ENCODE results near the gene GPR39.

GPR39 gene

GRCh38 chr2:132676999-132677398, 260.4 kb downstream of the GPR39 start:
- H3K27me3 ChIP-seq (ENCODE audit: control insufficient read depth, insufficient read depth, low read length), result peaks cover 15% of the 10 kb centered on the region
- no peaks in the 10 kb centered on the region for H3K4me1 ChIP-seq (ENCODE audit: control insufficient read depth, insufficient read depth, low read length)
- H3K27ac ChIP-seq (ENCODE audit: low read depth, low read length), result no peak overlapping the region

GRCh38 chr2:132677661-132678060, 261.1 kb downstream of the GPR39 start:
- H3K27ac ChIP-seq (ENCODE audit: low read depth, low read length), result no peak overlapping the region
- H3K4me1 ChIP-seq (ENCODE audit: control insufficient read depth, insufficient read depth, low read length), result no peaks in the 10 kb centered on the region
- H3K9me3 ChIP-seq (ENCODE audit: control insufficient read depth, insufficient read depth, low read depth, low read length), result no peaks in the 10 kb centered on the region
- no peaks in the 10 kb centered on the region for H3K36me3 ChIP-seq (ENCODE audit: control insufficient read depth, insufficient read depth, low read length)
- H3K27me3 ChIP-seq (ENCODE audit: control insufficient read depth, insufficient read depth, low read length), result peaks cover 8% of the 10 kb centered on the region
- H3K9ac ChIP-seq (ENCODE audit: low read length), result no peak overlapping the region
- H3K4me3 ChIP-seq (ENCODE audit: low read depth, low read length), result no peak overlapping the region

More at GRCh38 chr2:132676999-132677398, 260.4 kb downstream of the GPR39 start:
- Histone ChIP-seq H3K9ac (ENCODE audit: low read length) (no peak overlapping the region), H3K9me3 (ENCODE audit: control insufficient read depth, insufficient read depth, low read depth, low read length) (no peaks in the 10 kb centered on the region), H3K4me3 (ENCODE audit: low read depth, low read length) (no peak overlapping the region), H3K36me3 (ENCODE audit: control insufficient read depth, insufficient read depth, low read length) (no peaks in the 10 kb centered on the region)

- no peaks in the 10 kb centered on the region for H3K36me3 ChIP-seq (ENCODE audit: control insufficient read depth, insufficient read depth, low read length)
- no peak overlapping the region for H3K4me3 ChIP-seq (ENCODE audit: low read depth, low read length)
- H3K4me1 ChIP-seq (ENCODE audit: control insufficient read depth, insufficient read depth, low read length), result no peaks in the 10 kb centered on the region
- no peaks in the 10 kb centered on the region for H3K9me3 ChIP-seq (ENCODE audit: control insufficient read depth, insufficient read depth, low read depth, low read length)
- no peak overlapping the region for H3K9ac ChIP-seq (ENCODE audit: low read length)
- peaks cover 5% of the 10 kb centered on the region; the same call in 1 of the 2 replicates for H3K27me3 ChIP-seq (ENCODE audit: control insufficient read depth, insufficient read depth, low read length)
- H3K27ac ChIP-seq (ENCODE audit: low read depth, low read length), result no peak overlapping the region
These were observed 261.9 kb downstream of the GPR39 start for GRCh38 chr2:132678483-132678882.

- Histone ChIP-seq H3K4me1 (ENCODE audit: control insufficient read depth, insufficient read depth, low read length) (no peaks in the 10 kb centered on the region), H3K4me3 (ENCODE audit: low read depth, low read length) (no peak overlapping the region), H3K36me3 (ENCODE audit: control insufficient read depth, insufficient read depth, low read length) (no peaks in the 10 kb centered on the region), H3K9me3 (ENCODE audit: control insufficient read depth, insufficient read depth, low read depth, low read length) (no peaks in the 10 kb centered on the region), H3K27ac (ENCODE audit: low read depth, low read length) (no peak overlapping the region), H3K9ac (ENCODE audit: low read length) (no peak overlapping the region), H3K27me3 (ENCODE audit: control insufficient read depth, insufficient read depth, low read length) (no peaks in the 10 kb centered on the region)
These were observed 263.9 kb downstream of the GPR39 start for GRCh38 chr2:132680544-132680943.

GRCh38 chr2:132681766-132682165, 265.2 kb downstream of the GPR39 start:
- no peak overlapping the region for H3K27ac ChIP-seq (ENCODE audit: low read depth, low read length)
- no peaks in the 10 kb centered on the region for H3K9me3 ChIP-seq (ENCODE audit: control insufficient read depth, insufficient read depth, low read depth, low read length)
- no peak overlapping the region for H3K4me3 ChIP-seq (ENCODE audit: low read depth, low read length)
- H3K4me1 ChIP-seq (ENCODE audit: control insufficient read depth, insufficient read depth, low read length), result no peaks in the 10 kb centered on the region
- H3K9ac ChIP-seq (ENCODE audit: low read length), result no peak overlapping the region
- H3K27me3 ChIP-seq (ENCODE audit: control insufficient read depth, insufficient read depth, low read length), result no peaks in the 10 kb centered on the region
- no peaks in the 10 kb centered on the region for H3K36me3 ChIP-seq (ENCODE audit: control insufficient read depth, insufficient read depth, low read length)

- no peak overlapping the region for H3K4me3 ChIP-seq (ENCODE audit: low read depth, low read length)
These were observed 274.2 kb downstream of the GPR39 start for GRCh38 chr2:132690664-132691303.

GRCh38 chr2:132691556-132691955, 275.0 kb downstream of the GPR39 start:
- Histone ChIP-seq H3K27me3 (ENCODE audit: control insufficient read depth, insufficient read depth, low read length) (no peaks in the 10 kb centered on the region), H3K4me3 (ENCODE audit: low read depth, low read length) (no peak overlapping the region), H3K27ac (ENCODE audit: low read depth, low read length) (no peak overlapping the region), H3K36me3 (ENCODE audit: control insufficient read depth, insufficient read depth, low read length) (no peaks in the 10 kb centered on the region), H3K9me3 (ENCODE audit: control insufficient read depth, insufficient read depth, low read depth, low read length) (no peaks in the 10 kb centered on the region), H3K9ac (ENCODE audit: low read length) (no peak overlapping the region), H3K4me1 (ENCODE audit: control insufficient read depth, insufficient read depth, low read length) (no peaks in the 10 kb centered on the region)

More at GRCh38 chr2:132690664-132691303, 274.2 kb downstream of the GPR39 start:
- Histone ChIP-seq H3K9ac (ENCODE audit: low read length) (no peak overlapping the region), H3K27ac (ENCODE audit: low read depth, low read length) (no peak overlapping the region), H3K9me3 (ENCODE audit: control insufficient read depth, insufficient read depth, low read depth, low read length) (no peaks in the 10 kb centered on the region), H3K4me1 (ENCODE audit: control insufficient read depth, insufficient read depth, low read length) (no peaks in the 10 kb centered on the region), H3K36me3 (ENCODE audit: control insufficient read depth, insufficient read depth, low read length) (no peaks in the 10 kb centered on the region), H3K27me3 (ENCODE audit: control insufficient read depth, insufficient read depth, low read length) (no peaks in the 10 kb centered on the region)

- H3K4me1 ChIP-seq (ENCODE audit: control insufficient read depth, insufficient read depth, low read length), result no peaks in the 10 kb centered on the region
- H3K9ac ChIP-seq (ENCODE audit: low read length), result no peak overlapping the region
- H3K9me3 ChIP-seq (ENCODE audit: control insufficient read depth, insufficient read depth, low read depth, low read length), result no peaks in the 10 kb centered on the region
- H3K4me3 ChIP-seq (ENCODE audit: low read depth, low read length), result no peak overlapping the region
- no peak overlapping the region for H3K27ac ChIP-seq (ENCODE audit: low read depth, low read length)
- no peaks in the 10 kb centered on the region for H3K36me3 ChIP-seq (ENCODE audit: control insufficient read depth, insufficient read depth, low read length)
- no peaks in the 10 kb centered on the region for H3K27me3 ChIP-seq (ENCODE audit: control insufficient read depth, insufficient read depth, low read length)
These were observed 276.2 kb downstream of the GPR39 start for GRCh38 chr2:132692816-132693215.
